HG03103 (cell line): ENCODE measurements around the gene SLC31A2.
"Not testable (repeated sequence)": the region's sequence is repeated elsewhere in the genome, so short reads cannot be mapped to it uniquely, and the experiment has no call there.

Experiments used
- ATAC-seq: cut with Tn5 transposase; IDR thresholded peaks from one replicate; pipeline ENCODE4 v1.9.1; 2021; ENCODE audit warnings: low read depth; ENCODE audit not compliant: unreplicated experiment

SLC31A2 gene

GRCh38 chr9:113150670-113151611 lies at the start of gene SLC31A2:
SLC31A2 (plus strand) TSS chr9:113151007; CDS start chr9:113151075, 68 bp downstream.
- ATAC-seq: peak; percentile 96

- ATAC-seq: not testable (repeated sequence)
These were observed 45.5 kb upstream of the SLC31A2 start for GRCh38 chr9:113105345-113105744.

GRCh38 chr9:113111065-113111951 lies 39.5 kb upstream of the SLC31A2 start:
- ATAC-seq: not testable (repeated sequence)

- ATAC-seq: not testable (repeated sequence)
These were observed 37.9 kb upstream of the SLC31A2 start for GRCh38 chr9:113112706-113113510.

GRCh38 chr9:113118829-113119228 lies 32.0 kb upstream of the SLC31A2 start:
- ATAC-seq: not testable (repeated sequence)

GRCh38 chr9:113125386-113126035 lies 25.3 kb upstream of the SLC31A2 start:
- ATAC-seq: no peak

- ATAC-seq: no peak
These were observed 21.3 kb upstream of the SLC31A2 start for GRCh38 chr9:113129466-113129865.

- no peak for ATAC-seq
These were observed 20.9 kb upstream of the SLC31A2 start for GRCh38 chr9:113129884-113130283.

- ATAC-seq: no peak
These were observed 19.1 kb upstream of the SLC31A2 start for GRCh38 chr9:113131689-113132151.

GRCh38 chr9:113137196-113138168 lies 13.3 kb upstream of the SLC31A2 start:
- no peak for ATAC-seq

- ATAC-seq: no peak
These were observed 12.0 kb upstream of the SLC31A2 start for GRCh38 chr9:113138760-113139159.

- ATAC-seq: no peak
These were observed 11.5 kb upstream of the SLC31A2 start for GRCh38 chr9:113139225-113139829.

GRCh38 chr9:113139953-113140352 lies 10.9 kb upstream of the SLC31A2 start:
- no peak for ATAC-seq

GRCh38 chr9:113140896-113141295 lies 9.9 kb upstream of the SLC31A2 start:
- ATAC-seq: not testable (repeated sequence)

GRCh38 chr9:113143432-113144227 lies 7.2 kb upstream of the SLC31A2 start:
- no peak for ATAC-seq

- no peak for ATAC-seq
These were observed 2.5 kb upstream of the SLC31A2 start for GRCh38 chr9:113148372-113148705.

- no peak for ATAC-seq
These were observed 1.9 kb upstream of the SLC31A2 start for GRCh38 chr9:113148781-113149510.
